ENCODE measurements around the gene MAMLD1. TPM values are rescaled to one million over a fixed set of nuclear protein-coding genes. Genes with fewer than 3 reads are reported as not detected.
A peak's percentile ranks its signal among the peaks of the same experiment; 100 is the strongest.

The MAMLD1 gene
- total RNA-seq, 4 donors from 2014 or later = 0.23 to 2.1 (median 0.96) TPM

- TF ChIP-seq, protein P1, sequence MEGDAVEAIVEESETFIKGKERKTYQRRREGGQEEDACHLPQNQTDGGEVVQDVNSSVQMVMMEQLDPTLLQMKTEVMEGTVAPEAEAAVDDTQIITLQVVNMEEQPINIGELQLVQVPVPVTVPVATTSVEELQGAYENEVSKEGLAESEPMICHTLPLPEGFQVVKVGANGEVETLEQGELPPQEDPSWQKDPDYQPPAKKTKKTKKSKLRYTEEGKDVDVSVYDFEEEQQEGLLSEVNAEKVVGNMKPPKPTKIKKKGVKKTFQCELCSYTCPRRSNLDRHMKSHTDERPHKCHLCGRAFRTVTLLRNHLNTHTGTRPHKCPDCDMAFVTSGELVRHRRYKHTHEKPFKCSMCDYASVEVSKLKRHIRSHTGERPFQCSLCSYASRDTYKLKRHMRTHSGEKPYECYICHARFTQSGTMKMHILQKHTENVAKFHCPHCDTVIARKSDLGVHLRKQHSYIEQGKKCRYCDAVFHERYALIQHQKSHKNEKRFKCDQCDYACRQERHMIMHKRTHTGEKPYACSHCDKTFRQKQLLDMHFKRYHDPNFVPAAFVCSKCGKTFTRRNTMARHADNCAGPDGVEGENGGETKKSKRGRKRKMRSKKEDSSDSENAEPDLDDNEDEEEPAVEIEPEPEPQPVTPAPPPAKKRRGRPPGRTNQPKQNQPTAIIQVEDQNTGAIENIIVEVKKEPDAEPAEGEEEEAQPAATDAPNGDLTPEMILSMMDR (IDR thresholded peaks at IDR 0.05) = no peak
- TF ChIP-seq POLR2A (IDR thresholded peaks at IDR 0.05) = no peak
- DNase-seq = no peak
- WGBS, 2 donors = 59 to 75% methylated on average over 9 of the region's 9 CpGs
Observed at GRCh38 chrX:150546711-150547153, 183.6 kb downstream of the MAMLD1 start.

GRCh38 chrX:150547375-150548115 lies 184.4 kb downstream of the MAMLD1 start:
- peak overlapping the region; percentile 23 to 65 (median 43) for H3K4me3 ChIP-seq
- intact Hi-C loops (cut with DNase I) = no loop called here
- no peaks in the 10 kb centered on the region for H3K36me3 ChIP-seq
- no peaks in the 10 kb centered on the region for H3K9me3 ChIP-seq
- DNase-seq = peak; percentile 7
- peaks cover 5 to 35% (median 14%) of the 10 kb centered on the region in 3 donors for H3K4me1 ChIP-seq
- WGBS, 2 donors = 62% methylated on average over 13 of the region's 54 CpGs; no CpG with 5 or more reads in 1 of the 2 donors
- peak in 1 of 4 donors; percentile 19 for TF ChIP-seq POLR2A (IDR thresholded peaks at IDR 0.05)
- TF ChIP-seq, protein P1 (IDR thresholded peaks at IDR 0.05) = no peak
- H3K27ac ChIP-seq = peak overlapping the region; percentile 70 to 86 (median 76)
- H3K27me3 ChIP-seq = no peaks in the 10 kb centered on the region

More at GRCh38 chrX:150546711-150547153, 183.6 kb downstream of the MAMLD1 start:
- Histone ChIP-seq H3K36me3 (no peaks in the 10 kb centered on the region), H3K27ac (peak overlapping the region in 3 of 4 donors; percentile 71 to 86 (median 80)), H3K4me3 (no peak overlapping the region), H3K9me3 (no peaks in the 10 kb centered on the region), H3K4me1 (peaks cover 5 to 35% (median 14%) of the 10 kb centered on the region in 3 donors), H3K27me3 (no peaks in the 10 kb centered on the region)
- intact Hi-C loops (cut with DNase I) = no loop called here

- peak overlapping the region in 3 of 4 donors; percentile 43 to 65 (median 43) for H3K4me3 ChIP-seq
- no peaks in the 10 kb centered on the region for H3K36me3 ChIP-seq
- TF ChIP-seq, protein P1 (IDR thresholded peaks at IDR 0.05) = no peak
- no peak for TF ChIP-seq POLR2A (IDR thresholded peaks at IDR 0.05)
- DNase-seq = no peak
- H3K27ac ChIP-seq = peak overlapping the region; percentile 70 to 86 (median 76)
- peaks cover 5 to 35% (median 14%) of the 10 kb centered on the region in 3 donors for H3K4me1 ChIP-seq
- no peaks in the 10 kb centered on the region for H3K9me3 ChIP-seq
- H3K27me3 ChIP-seq = no peaks in the 10 kb centered on the region
- intact Hi-C loops (cut with DNase I) = no loop called here
- 86% methylated on average over 2 of the region's 4 CpGs; no CpG with 5 or more reads in 1 of the 2 donors for WGBS, 2 donors
Observed at GRCh38 chrX:150548251-150548650, 185.1 kb downstream of the MAMLD1 start.

DNA sequence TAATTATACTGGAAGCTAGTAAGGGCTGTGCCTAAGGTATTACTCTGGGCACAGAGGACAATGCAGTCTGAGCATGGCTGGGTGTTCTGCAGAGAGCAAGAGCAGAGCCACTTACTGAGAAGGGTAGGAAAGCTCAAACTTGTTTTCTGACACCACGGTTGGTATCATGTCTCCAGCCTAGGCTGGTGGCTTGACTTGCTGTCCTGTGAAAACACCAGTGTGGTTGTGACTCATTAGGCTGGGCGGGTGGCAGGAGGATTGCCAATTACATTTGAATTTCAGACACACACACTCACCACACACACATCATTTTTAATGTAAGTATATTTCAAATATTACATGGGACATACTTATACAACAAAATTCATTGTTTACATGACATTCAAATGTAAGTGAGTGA lies 185.6 kb downstream of the MAMLD1 start:
- H3K36me3 ChIP-seq = no peaks in the 10 kb centered on the region
- intact Hi-C loops (cut with DNase I) = no loop called here
- H3K9me3 ChIP-seq = no peaks in the 10 kb centered on the region
- no peaks in the 10 kb centered on the region for H3K27me3 ChIP-seq
- H3K27ac ChIP-seq = peak overlapping the region in 1 of 4 donors; percentile 80
- H3K4me3 ChIP-seq = no peak overlapping the region
- TF ChIP-seq POLR2A (IDR thresholded peaks at IDR 0.05) = no peak
- TF ChIP-seq, protein P1 (IDR thresholded peaks at IDR 0.05) = no peak
- WGBS, 2 donors = 40 to 47% methylated on average over 1 to 2 of the region's 2 CpGs
- H3K4me1 ChIP-seq = peaks cover 5 to 35% (median 14%) of the 10 kb centered on the region in 3 donors
- no peak for DNase-seq

DNA sequence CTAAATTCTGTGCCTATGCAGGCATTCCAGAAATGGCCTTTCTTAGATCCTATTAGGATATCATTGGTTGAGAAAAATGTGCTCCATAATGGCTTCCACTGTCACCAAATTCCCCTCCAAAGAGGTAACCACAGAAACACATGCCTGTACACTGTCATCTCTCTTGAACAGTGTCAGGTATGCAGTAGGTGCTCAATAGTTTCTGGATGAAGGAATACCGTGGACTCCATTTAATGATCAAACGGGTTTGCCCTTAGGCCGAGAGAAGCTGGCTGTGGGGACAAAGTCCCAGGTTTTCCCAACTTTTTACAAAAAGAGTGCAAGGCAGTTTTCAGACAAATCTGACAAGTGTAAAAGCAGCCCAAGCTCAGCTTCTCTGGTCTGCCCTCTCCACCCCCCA lies 188.8 kb downstream of the MAMLD1 start:
- peaks cover 5 to 20% (median 11%) of the 10 kb centered on the region in 3 donors for H3K4me1 ChIP-seq
- no peak overlapping the region for H3K4me3 ChIP-seq
- no peaks in the 10 kb centered on the region for H3K9me3 ChIP-seq
- no peak overlapping the region for H3K27ac ChIP-seq
- H3K27me3 ChIP-seq = no peaks in the 10 kb centered on the region
- intact Hi-C loops (cut with DNase I) = no loop called here
- DNase-seq = no peak
- no peaks in the 10 kb centered on the region for H3K36me3 ChIP-seq
- no peak for TF ChIP-seq POLR2A (IDR thresholded peaks at IDR 0.05)
- TF ChIP-seq, protein P1 (IDR thresholded peaks at IDR 0.05) = no peak
- WGBS, 2 donors = 65 to 100% methylated on average over 2 to 3 of the region's 3 CpGs

All from esophagus squamous epithelium (tissue), 5 donors.